Duodenal mucosa (tissue), 2 donors: Measurements from ENCODE around the gene SLCO4C1.

Experiments
- H3K27ac ChIP-seq: one replicate; pipeline ENCODE4 v1.7.0; 2013; ENCODE audit warnings: low read depth, low read length
- H3K27me3 ChIP-seq, 2 donors: one replicate each; pipeline ENCODE4 v1.7.0; 2013; ENCODE audit warnings: low read length in 2 of 2, control low read depth in 1 of 2; ENCODE audit not compliant: insufficient read depth in 2 of 2, control insufficient read depth in 1 of 2
- H3K36me3 ChIP-seq, 2 donors: one replicate each; pipeline ENCODE4 v1.7.0; 2013; ENCODE audit warnings: low read length in 2 of 2, control low read depth in 1 of 2; ENCODE audit not compliant: insufficient read depth in 2 of 2, control insufficient read depth in 1 of 2
- H3K4me1 ChIP-seq, 2 donors: one replicate each; pipeline ENCODE4 v1.7.0; 2013; ENCODE audit warnings: low read length in 2 of 2, control low read depth in 1 of 2; ENCODE audit not compliant: insufficient read depth in 2 of 2, control insufficient read depth in 1 of 2
- H3K4me3 ChIP-seq, 2 donors: one replicate each; pipeline ENCODE4 v1.7.0; 2013; ENCODE audit warnings: low read length in 2 of 2, low read depth in 1 of 2
- H3K9ac ChIP-seq, 2 donors: one replicate each; pipeline ENCODE4 v1.7.0; 2013; ENCODE audit warnings: low read length in 2 of 2, low read depth in 1 of 2
- H3K9me3 ChIP-seq, 2 donors: one replicate each; pipeline ENCODE4 v1.7.0; 2013; ENCODE audit warnings: low read length in 2 of 2, control low read depth in 1 of 2; ENCODE audit not compliant: control insufficient read depth in 1 of 2

The SLCO4C1 gene

DNA sequence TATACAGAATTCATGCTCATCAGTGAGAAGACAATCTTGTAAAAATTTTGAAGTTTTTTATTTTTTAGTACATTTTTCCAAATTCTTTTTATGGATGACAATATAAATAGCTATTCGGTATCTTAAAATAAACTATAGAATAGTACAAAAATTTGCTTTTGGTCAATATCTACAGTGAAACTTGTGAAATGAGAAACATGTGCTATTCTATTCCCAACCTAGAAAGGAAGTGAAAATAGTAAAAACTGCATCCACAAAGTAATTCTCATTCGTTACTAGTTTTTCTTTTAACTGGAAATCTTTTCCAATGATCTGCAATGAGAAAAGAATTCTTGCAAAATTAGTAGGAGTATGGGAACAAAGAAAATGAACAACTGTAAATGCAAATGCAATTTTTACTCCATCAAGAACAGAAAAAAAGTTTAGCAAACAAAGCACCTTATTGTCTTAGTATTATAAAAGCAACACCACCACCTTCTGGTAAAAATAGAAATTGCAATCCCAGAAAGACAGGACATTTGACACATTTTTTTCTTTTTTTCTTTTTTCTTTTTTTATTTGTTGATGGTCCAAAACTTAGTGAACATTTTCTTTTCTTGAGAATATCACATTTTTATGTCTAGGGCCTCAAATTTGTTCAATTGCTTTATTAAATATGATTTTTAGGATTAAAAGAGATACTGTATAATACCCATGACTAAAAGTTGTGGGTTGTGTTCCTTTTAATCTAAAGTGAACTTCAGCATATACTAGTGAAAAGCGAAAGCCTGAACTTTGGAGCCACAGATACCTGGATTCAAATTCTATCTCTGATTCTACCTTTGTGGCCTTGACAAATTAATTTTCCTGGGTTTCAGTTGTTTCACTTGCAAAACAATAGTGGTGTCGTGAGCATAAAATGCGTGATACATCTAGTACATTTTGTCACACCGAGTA, 72.3 kb downstream of the SLCO4C1 start:
- H3K27ac ChIP-seq, result no peak overlapping the region

DNA sequence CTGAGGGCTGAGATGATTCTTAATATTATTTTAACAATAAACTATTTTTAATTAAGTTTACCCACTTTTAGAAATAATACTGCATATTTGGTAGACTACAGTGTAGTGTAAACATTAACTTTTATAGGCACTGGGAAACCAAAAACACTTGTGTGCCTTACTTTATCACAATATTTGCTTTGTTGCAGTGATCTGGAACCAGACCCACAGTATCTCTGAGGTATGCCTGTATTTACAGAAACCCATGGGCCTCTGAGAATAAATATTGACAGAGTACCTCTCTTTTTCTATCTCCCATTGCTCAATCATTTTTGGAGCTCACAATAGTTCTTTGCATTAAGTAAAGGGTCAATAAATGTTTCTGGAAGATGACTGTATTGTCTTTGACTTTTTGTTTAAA, 73.3 kb downstream of the SLCO4C1 start:
- H3K4me3 ChIP-seq, result no peak overlapping the region
- no peak overlapping the region for H3K27ac ChIP-seq
- no peaks in the 10 kb centered on the region for H3K4me1 ChIP-seq
- H3K36me3 ChIP-seq, result no peaks in the 10 kb centered on the region
- no peaks in the 10 kb centered on the region for H3K27me3 ChIP-seq
- H3K9me3 ChIP-seq, result peaks cover 0 to 9% of the 10 kb centered on the region in 2 donors
- no peak overlapping the region for H3K9ac ChIP-seq

More for the DNA sequence above, 72.3 kb downstream of the SLCO4C1 start:
- Histone ChIP-seq H3K9ac (no peak overlapping the region), H3K27me3 (no peaks in the 10 kb centered on the region), H3K4me1 (no peaks in the 10 kb centered on the region), H3K9me3 (peaks cover 0 to 9% of the 10 kb centered on the region in 2 donors), H3K4me3 (no peak overlapping the region), H3K36me3 (no peaks in the 10 kb centered on the region)

DNA sequence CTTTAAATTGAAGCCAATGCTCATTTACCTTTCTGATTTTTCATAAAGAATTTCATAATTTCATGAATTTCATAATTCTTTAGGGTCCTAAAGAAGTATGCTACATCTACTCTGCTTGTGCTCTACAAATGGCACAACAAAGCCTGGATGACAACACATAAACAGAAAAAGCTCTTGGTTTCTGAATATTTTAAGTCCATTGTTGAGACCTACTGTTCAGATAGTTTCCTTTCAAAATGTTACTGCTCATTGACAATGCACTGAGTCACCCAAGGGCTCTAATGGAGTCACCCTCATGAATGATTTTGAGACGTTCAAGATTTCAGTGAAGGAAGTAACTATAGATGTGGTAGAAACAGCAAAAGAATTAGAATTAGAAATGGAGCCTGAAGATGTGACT, 74.1 kb downstream of the SLCO4C1 start:
- Histone ChIP-seq H3K9me3 (peaks cover 0 to 9% of the 10 kb centered on the region in 2 donors), H3K27ac (no peak overlapping the region), H3K4me3 (no peak overlapping the region), H3K36me3 (no peaks in the 10 kb centered on the region), H3K27me3 (no peaks in the 10 kb centered on the region), H3K4me1 (no peaks in the 10 kb centered on the region), H3K9ac (no peak overlapping the region)

DNA sequence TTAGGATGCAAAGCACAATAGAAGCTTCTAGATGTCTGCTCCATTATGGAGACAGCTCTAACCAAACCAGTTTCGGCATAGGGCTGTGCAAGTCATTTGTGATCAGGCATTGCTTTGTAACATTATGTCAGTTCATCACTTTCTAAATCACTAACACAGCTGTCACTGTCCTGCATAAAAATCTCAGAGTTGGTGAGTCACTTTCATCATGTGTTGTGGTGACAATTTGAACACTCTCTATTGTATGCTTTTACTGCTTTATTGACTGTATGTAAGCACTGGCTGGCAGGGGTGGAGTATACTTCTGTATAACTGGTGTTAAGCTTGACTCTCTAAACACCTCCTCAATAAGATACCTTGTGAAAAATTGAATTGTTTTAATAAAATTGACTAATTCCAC, 77.9 kb downstream of the SLCO4C1 start:
- no peaks in the 10 kb centered on the region for H3K4me1 ChIP-seq
- no peak overlapping the region for H3K27ac ChIP-seq
- no peaks in the 10 kb centered on the region for H3K27me3 ChIP-seq
- H3K9ac ChIP-seq, result no peak overlapping the region
- no peak overlapping the region for H3K4me3 ChIP-seq
- H3K36me3 ChIP-seq, result no peaks in the 10 kb centered on the region
- H3K9me3 ChIP-seq, result peaks cover 0 to 9% of the 10 kb centered on the region in 2 donors

DNA sequence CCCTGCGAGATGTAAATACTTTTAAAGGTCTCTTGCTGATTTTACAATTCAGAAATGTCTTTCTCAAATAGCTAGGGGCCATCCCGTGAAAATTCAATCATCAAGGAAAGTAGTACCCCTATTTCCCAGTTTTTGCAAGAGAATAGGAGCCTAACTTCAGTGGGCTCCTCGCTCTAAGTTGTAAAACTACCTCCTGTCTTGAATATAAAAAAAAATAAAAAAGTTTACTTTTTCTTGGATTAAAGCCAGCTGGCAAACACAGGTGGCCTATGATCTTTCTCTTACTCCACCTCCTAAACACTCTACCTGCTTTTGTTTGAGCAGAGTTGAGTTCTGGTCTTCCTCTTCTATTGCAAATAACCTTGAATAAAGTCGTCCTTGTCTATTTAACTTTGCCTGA, 79.4 kb downstream of the SLCO4C1 start:
- H3K27me3 ChIP-seq, result no peaks in the 10 kb centered on the region
- H3K36me3 ChIP-seq, result no peaks in the 10 kb centered on the region
- H3K9ac ChIP-seq, result no peak overlapping the region
- no peaks in the 10 kb centered on the region for H3K4me1 ChIP-seq
- H3K27ac ChIP-seq, result no peak overlapping the region
- H3K9me3 ChIP-seq, result peaks cover 0 to 4% of the 10 kb centered on the region in 2 donors
- H3K4me3 ChIP-seq, result no peak overlapping the region

DNA sequence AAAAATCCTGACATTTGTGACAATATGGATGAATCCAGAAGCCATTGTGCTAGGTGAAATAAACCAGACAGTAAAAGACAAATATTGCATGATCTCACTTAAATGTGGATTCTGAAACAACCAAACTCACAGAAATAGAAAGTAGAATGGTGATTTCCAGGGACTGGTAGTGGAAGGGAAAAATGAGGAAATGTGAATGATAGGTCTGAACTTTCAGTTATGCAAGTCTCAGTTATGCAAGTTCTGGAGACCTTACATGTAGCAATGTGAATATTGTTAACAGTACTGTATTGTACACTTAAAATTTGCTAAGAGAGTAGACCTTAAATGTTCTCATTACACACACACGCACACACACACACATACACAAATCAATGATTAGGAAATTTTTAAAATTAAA, 84.9 kb downstream of the SLCO4C1 start:
- Histone ChIP-seq H3K27ac (no peak overlapping the region), H3K27me3 (no peaks in the 10 kb centered on the region), H3K4me1 (no peaks in the 10 kb centered on the region), H3K9me3 (no peaks in the 10 kb centered on the region), H3K9ac (no peak overlapping the region), H3K36me3 (no peaks in the 10 kb centered on the region), H3K4me3 (no peak overlapping the region)

DNA sequence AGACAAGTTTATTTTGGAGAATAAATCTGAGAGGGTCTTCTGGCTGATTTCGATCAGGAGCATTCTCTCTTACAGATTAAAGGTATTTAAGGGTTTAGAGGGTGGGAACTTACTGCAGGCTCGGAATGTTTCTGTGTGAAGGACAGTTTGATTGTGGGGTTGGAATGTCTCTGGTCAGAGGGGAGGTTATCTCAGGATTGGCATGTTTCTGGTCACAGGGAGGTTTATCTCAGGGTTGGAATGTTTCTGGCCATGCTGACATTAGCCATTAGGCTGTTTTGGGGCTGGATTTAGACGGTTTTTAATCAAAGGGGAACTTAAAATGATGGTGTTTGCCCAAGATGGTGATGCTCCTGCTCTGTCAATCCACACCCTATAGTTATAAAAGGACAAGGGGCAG, 95.2 kb downstream of the SLCO4C1 start:
- H3K36me3 ChIP-seq, result no peaks in the 10 kb centered on the region
- H3K4me1 ChIP-seq, result no peaks in the 10 kb centered on the region
- H3K4me3 ChIP-seq, result no peak overlapping the region
- H3K9ac ChIP-seq, result no peak overlapping the region
- H3K27ac ChIP-seq, result no peak overlapping the region
- H3K9me3 ChIP-seq, result no peaks in the 10 kb centered on the region
- no peaks in the 10 kb centered on the region for H3K27me3 ChIP-seq

DNA sequence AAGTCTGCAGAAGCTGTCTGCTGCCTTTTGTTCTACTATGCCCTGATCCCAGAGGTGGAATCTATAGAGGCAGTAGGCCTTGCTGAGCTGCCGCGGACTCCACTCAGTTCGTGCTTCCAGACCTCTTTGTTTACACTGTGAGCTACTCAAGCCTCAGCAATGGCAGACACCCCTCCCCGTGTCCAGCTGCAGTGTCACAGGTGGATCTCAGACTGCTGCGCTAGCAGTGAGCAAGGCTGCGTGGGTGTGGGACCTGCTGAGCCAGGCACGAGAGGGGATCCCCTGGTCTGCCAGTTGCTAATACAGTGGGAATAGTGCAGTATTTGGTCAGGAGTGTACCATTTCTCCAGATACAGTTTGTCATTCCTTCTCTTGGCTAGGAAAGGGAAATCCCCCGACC, 99.6 kb downstream of the SLCO4C1 start:
- H3K9me3 ChIP-seq, result no peaks in the 10 kb centered on the region
- no peaks in the 10 kb centered on the region for H3K4me1 ChIP-seq
- no peaks in the 10 kb centered on the region for H3K36me3 ChIP-seq
- H3K27ac ChIP-seq, result no peak overlapping the region
- no peaks in the 10 kb centered on the region for H3K27me3 ChIP-seq
- no peak overlapping the region for H3K9ac ChIP-seq
- H3K4me3 ChIP-seq, result no peak overlapping the region
